AG04450 (cell line): ENCODE measurements around the gene LRRC10. TPM values are rescaled to one million over a fixed set of nuclear protein-coding genes. Genes with fewer than 3 reads are reported as not detected.

Experiments used
- CTCF ChIA-PET: fragments of 300-600, 350-600 bp; formaldehyde crosslinking; extraction: SDS; loops from one replicate; lab custom pipeline; 2022; ENCODE audit warnings: antibody characterized with exemption, inconsistent platforms; lab: Charles Lee
- POLR2A ChIA-PET: fragments of 350-600 bp; formaldehyde crosslinking; extraction: SDS; loops from one replicate; lab custom pipeline; 2021; ENCODE audit warnings: antibody characterized with exemption, inconsistent platforms; lab: Yijun Ruan, JAX
- DNase-seq: peaks from one replicate; pipeline ENCODE4 v3.0.0-alpha.2; 2011; ENCODE audit warnings: low read depth, low spot score
- H3K27ac ChIP-seq: one replicate; pipeline ENCODE4 v1.5.1; 2012; ENCODE audit warnings: low read depth, low read length, control low read depth
- H3K27me3 ChIP-seq: one replicate; pipeline ENCODE4 v1.6.0; 2012; ENCODE audit warnings: low read length; ENCODE audit not compliant: control insufficient read depth, insufficient read depth
- H3K4me3 ChIP-seq: 2 replicates; pipeline ENCODE4 v1.5.1; 2011; ENCODE audit warnings: mild to moderate bottlenecking, low read depth, low read length, control low read depth
- H3K9me3 ChIP-seq: 2 replicates; pipeline ENCODE4 v1.5.1; 2012; ENCODE audit warnings: low read length; ENCODE audit not compliant: control insufficient read depth, insufficient read depth
- CTCF ChIP-seq: IDR thresholded peaks from 2 replicates; pipeline ENCODE4 v1.5.1; 2011; ENCODE audit warnings: low read depth, low read length, control low read depth, inconsistent platforms
- polyA plus RNA-seq: library from polyadenylated mRNA; depleted of rRNA; stranded (reverse); fragments of >200 nt; gene quantifications from 2 replicates; pipeline ENCODE4 v1.2.3, GENCODE V29; 2011

Gene LRRC10
- polyA plus RNA-seq, 1 experiment: not detected

- DNase-seq: peak; percentile 56
- H3K4me3 ChIP-seq: no peak overlapping the region
- ChIA-PET CTCF (interaction anchor here (5.9 kb wide), 1 partner anchor 16 kb away, joined by 39 read pairs; no protein-coding TSS in a partner anchor), POLR2A (interaction anchor here (0.6 kb wide), 2 partner anchors 16 to 185 kb away, joined by 3 read pairs; no protein-coding TSS in a partner anchor)
- peak overlapping the region; percentile 93 for H3K27ac ChIP-seq
- TF ChIP-seq CTCF: no peak
- H3K9me3 ChIP-seq: no peaks in the 10 kb centered on the region
- H3K27me3 ChIP-seq: no peaks in the 10 kb centered on the region
These were observed 45.1 kb upstream of the LRRC10 start for GRCh38 chr12:69655616-69656340.

- ChIA-PET POLR2A (no interaction called here), CTCF (interaction anchor here (1.7 to 5.9 kb wide), 2 partner anchors 14 to 68 kb away, joined by 5 to 39 read pairs; partner anchors contain the start of gene CCT2)
- H3K27ac ChIP-seq: no peak overlapping the region
- H3K4me3 ChIP-seq: no peak overlapping the region
- no peak for TF ChIP-seq CTCF
- no peaks in the 10 kb centered on the region for H3K9me3 ChIP-seq
- DNase-seq: no peak
- no peaks in the 10 kb centered on the region for H3K27me3 ChIP-seq
These were observed 43.0 kb upstream of the LRRC10 start for GRCh38 chr12:69653703-69654102.

- no peak overlapping the region for H3K27ac ChIP-seq
- H3K9me3 ChIP-seq: no peaks in the 10 kb centered on the region
- no peaks in the 10 kb centered on the region for H3K27me3 ChIP-seq
- ChIA-PET POLR2A (no interaction called here), CTCF (interaction anchor here (3.2 kb wide), 1 partner anchor 12 kb away, joined by 25 read pairs; no protein-coding TSS in a partner anchor)
- no peak for DNase-seq
- TF ChIP-seq CTCF: no peak
- H3K4me3 ChIP-seq: no peak overlapping the region
These were observed 41.2 kb upstream of the LRRC10 start for GRCh38 chr12:69651922-69652321.

GRCh38 chr12:69649529-69649928, 38.8 kb upstream of the LRRC10 start:
- POLR2A ChIA-PET: no interaction called here
- CTCF ChIA-PET: interaction anchor here (0.6 to 1.8 kb wide), 3 partner anchors 10 to 493 kb away, joined by 3 to 26 read pairs (median 15); no protein-coding TSS in a partner anchor
- H3K9me3 ChIP-seq: no peaks in the 10 kb centered on the region
- TF ChIP-seq CTCF: no peak
- no peak for DNase-seq
- H3K4me3 ChIP-seq: no peak overlapping the region
- H3K27ac ChIP-seq: no peak overlapping the region
- no peaks in the 10 kb centered on the region for H3K27me3 ChIP-seq

- no peak overlapping the region for H3K4me3 ChIP-seq
- ChIA-PET POLR2A (interaction anchor here (1.0 to 1.2 kb wide), 2 partner anchors 63 to 66 kb away, joined by 3 to 5 read pairs; partner anchors contain the start of gene CCT2), CTCF (interaction anchor here (1.4 to 1.8 kb wide), 2 partner anchors 9 to 291 kb away, joined by 15 to 26 read pairs; no protein-coding TSS in a partner anchor)
- H3K27me3 ChIP-seq: no peaks in the 10 kb centered on the region
- H3K9me3 ChIP-seq: no peaks in the 10 kb centered on the region
- peak; percentile 80 for DNase-seq
- H3K27ac ChIP-seq: no peak overlapping the region
- no peak for TF ChIP-seq CTCF
These were observed 37.8 kb upstream of the LRRC10 start for GRCh38 chr12:69648476-69648875.
